Tibial nerve (tissue), 4 donors: ENCODE data around the gene ABCA13.

ENCODE experiments used
- CTCF ChIP-seq, 5 experiments: fragments of 200-600 bp in 3 of 5; fragments of 450-650 bp in 2 of 5; sonication (generic) in 3 of 5; IDR thresholded peaks; one replicate each; pipeline ENCODE4 v1.5.1; 2016 to 2019; ENCODE audit warnings: antibody characterized with exemption in 5 of 5, mild to moderate bottlenecking in 3 of 5, moderate library complexity in 2 of 5
- EP300 ChIP-seq, 2 donors: sonication (generic); formaldehyde crosslinking; IDR thresholded peaks; one replicate each; pipeline ENCODE4 v1.6.1; 2017; ENCODE audit warnings: antibody characterized with exemption in 2 of 2, mild to moderate bottlenecking in 1 of 2
- POLR2A ChIP-seq, 2 donors: fragments of 450-650 bp; IDR thresholded peaks; one replicate each; pipeline ENCODE4 v1.6.1; 2017; ENCODE audit warnings: antibody characterized with exemption in 2 of 2, mild to moderate bottlenecking in 2 of 2, moderate library complexity in 2 of 2

- no peak for TF ChIP-seq CTCF (IDR thresholded peaks at IDR 0.05)
- no peak for TF ChIP-seq EP300 (IDR thresholded peaks at IDR 0.05)
- no peak for TF ChIP-seq POLR2A (IDR thresholded peaks at IDR 0.05)
Measured at GRCh38 chr7:48518092-48518491, 346.8 kb downstream of the ABCA13 start.
